Breast epithelium (tissue), 4 donors: ENCODE data around the gene ACP4. TPM values are rescaled to one million over a fixed set of nuclear protein-coding genes. Genes with fewer than 3 reads are reported as not detected.

Experiments
- DNase-seq, 2 donors: peaks; one replicate each; pipeline ENCODE4 v3.0.0-alpha.2; 2019; ENCODE audit warnings: low spot score in 2 of 2
- H3K27ac ChIP-seq, 2 donors: fragments of 200-600 bp; sonication (generic) in 1 of 2; one replicate each; pipeline ENCODE4 v1.5.1; 2016 to 2019; ENCODE audit warnings: mild to moderate bottlenecking in 1 of 2
- H3K27me3 ChIP-seq, 2 donors: fragments of 200-600 bp; sonication (generic) in 1 of 2; one replicate each; pipeline versions ENCODE4 v1.5.1 to v1.6.0; 2017 to 2019; ENCODE audit warnings: control low read depth in 1 of 2, mild to moderate bottlenecking in 1 of 2
- H3K36me3 ChIP-seq: fragments of 200-600 bp; one replicate; pipeline ENCODE4 v1.5.1; 2019
- H3K4me1 ChIP-seq, 2 donors: fragments of 200-600 bp; sonication (generic); one replicate each; pipeline ENCODE4 v1.5.1; 2016 to 2019; ENCODE audit warnings: control low read depth in 1 of 2
- H3K4me3 ChIP-seq, 3 donors: fragments of 200-600 bp; sonication (generic); 1 replicate in 2 of 3; 2 replicates in 1 of 3; pipeline ENCODE4 v1.5.1; 2016 to 2019; ENCODE audit warnings: mild to moderate bottlenecking in 3 of 3, moderate library complexity in 2 of 3
- H3K9me3 ChIP-seq, 2 donors: fragments of 200-600 bp; sonication (generic) in 1 of 2; one replicate each; pipeline ENCODE4 v1.5.1; 2016 to 2019; ENCODE audit warnings: control low read depth in 1 of 2
- POLR2A ChIP-seq: fragments of 450-650 bp; IDR thresholded peaks from one replicate; pipeline ENCODE4 v1.6.1; 2016; ENCODE audit warnings: antibody characterized with exemption, mild to moderate bottlenecking, moderate library complexity
- POLR2AphosphoS5 ChIP-seq, 3 donors: sonication (generic); formaldehyde crosslinking; IDR thresholded peaks; one replicate each; pipeline ENCODE4 v1.6.1; 2017; ENCODE audit warnings: antibody characterized with exemption in 3 of 3
- intact Hi-C: fragments of 100-400 bp; cut with DNase I; formaldehyde crosslinking; loops from one replicate; pipeline ENCODE4 v1.15.1; 2023; ENCODE audit warnings: low total_unique reads
- total RNA-seq, 3 donors: library from RNA; depleted of rRNA; stranded (reverse); fragments of >200 nt; gene quantifications; one replicate each; pipeline ENCODE4 v1.1.0, GENCODE V29; 2016
- TF ChIP-seq, protein P1 (sequence below), 3 donors: fragments of 450-650 bp; IDR thresholded peaks; one replicate each; pipeline ENCODE4 v1.5.1; 2016 to 2017; ENCODE audit warnings: antibody characterized with exemption in 3 of 3, mild to moderate bottlenecking in 3 of 3, moderate library complexity in 3 of 3

The ACP4 gene
- total RNA-seq, 3 donors from 2014 or later, result not detected

DNA sequence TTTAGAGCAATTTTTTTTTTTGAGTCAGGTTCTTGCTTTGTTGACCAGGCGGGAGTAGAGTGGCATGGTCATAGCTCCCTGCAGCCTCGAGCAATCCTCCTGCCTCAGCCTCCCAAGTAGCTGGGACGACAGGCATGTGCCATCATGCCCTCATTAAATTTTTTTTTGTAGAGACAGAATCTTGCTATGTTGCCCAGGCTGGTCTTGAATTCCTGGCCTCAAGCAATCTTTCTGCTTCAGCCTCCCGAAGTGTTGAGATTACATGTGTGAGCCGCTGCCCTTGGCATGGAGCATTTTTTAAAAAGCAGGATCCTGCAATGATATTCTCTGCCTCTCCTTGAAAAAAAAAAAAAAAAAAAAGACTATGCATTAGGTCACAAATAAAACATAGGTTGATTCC lies 14.1 kb upstream of the ACP4 start:
- no peaks in the 10 kb centered on the region for H3K36me3 ChIP-seq
- no peaks in the 10 kb centered on the region for H3K4me1 ChIP-seq
- peaks cover 6 to 7% of the 10 kb centered on the region in 2 donors for H3K9me3 ChIP-seq
- no peak overlapping the region for H3K4me3 ChIP-seq
- no peak for TF ChIP-seq POLR2AphosphoS5 (IDR thresholded peaks at IDR 0.05)
- TF ChIP-seq, protein P1, sequence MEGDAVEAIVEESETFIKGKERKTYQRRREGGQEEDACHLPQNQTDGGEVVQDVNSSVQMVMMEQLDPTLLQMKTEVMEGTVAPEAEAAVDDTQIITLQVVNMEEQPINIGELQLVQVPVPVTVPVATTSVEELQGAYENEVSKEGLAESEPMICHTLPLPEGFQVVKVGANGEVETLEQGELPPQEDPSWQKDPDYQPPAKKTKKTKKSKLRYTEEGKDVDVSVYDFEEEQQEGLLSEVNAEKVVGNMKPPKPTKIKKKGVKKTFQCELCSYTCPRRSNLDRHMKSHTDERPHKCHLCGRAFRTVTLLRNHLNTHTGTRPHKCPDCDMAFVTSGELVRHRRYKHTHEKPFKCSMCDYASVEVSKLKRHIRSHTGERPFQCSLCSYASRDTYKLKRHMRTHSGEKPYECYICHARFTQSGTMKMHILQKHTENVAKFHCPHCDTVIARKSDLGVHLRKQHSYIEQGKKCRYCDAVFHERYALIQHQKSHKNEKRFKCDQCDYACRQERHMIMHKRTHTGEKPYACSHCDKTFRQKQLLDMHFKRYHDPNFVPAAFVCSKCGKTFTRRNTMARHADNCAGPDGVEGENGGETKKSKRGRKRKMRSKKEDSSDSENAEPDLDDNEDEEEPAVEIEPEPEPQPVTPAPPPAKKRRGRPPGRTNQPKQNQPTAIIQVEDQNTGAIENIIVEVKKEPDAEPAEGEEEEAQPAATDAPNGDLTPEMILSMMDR (IDR thresholded peaks at IDR 0.05), result no peak
- H3K27me3 ChIP-seq, result peaks cover 0 to 58% of the 10 kb centered on the region in 2 donors
- intact Hi-C loops, result no loop called here
- H3K27ac ChIP-seq, result no peak overlapping the region
- DNase-seq, result no peak

DNA sequence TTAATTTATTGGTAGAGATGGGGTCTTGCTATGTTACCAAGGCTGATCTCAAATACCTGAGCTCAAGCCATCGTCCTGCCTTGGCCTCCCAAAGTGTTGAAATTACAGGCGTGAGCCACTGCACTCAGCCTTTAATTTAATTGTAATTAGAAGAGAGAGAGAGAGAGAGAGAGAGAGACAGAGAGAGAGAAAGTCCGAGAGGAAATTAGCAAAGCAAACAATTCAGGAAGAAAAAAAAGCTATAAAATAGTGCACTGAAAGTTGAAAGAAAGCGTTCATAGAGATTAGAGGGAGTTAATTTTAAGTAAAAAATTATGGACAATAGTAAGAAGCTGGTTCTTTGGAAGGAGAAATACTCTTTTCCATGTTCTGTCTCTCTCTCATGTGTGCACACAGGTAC lies 13.0 kb upstream of the ACP4 start:
- Histone ChIP-seq H3K9me3 (peaks cover 6 to 7% of the 10 kb centered on the region in 2 donors), H3K4me3 (no peak overlapping the region), H3K4me1 (no peaks in the 10 kb centered on the region), H3K36me3 (no peaks in the 10 kb centered on the region), H3K27ac (no peak overlapping the region), H3K27me3 (peaks cover 0 to 62% of the 10 kb centered on the region in 2 donors)
- DNase-seq, result no peak
- no peak for TF ChIP-seq POLR2AphosphoS5 (IDR thresholded peaks at IDR 0.05)
- TF ChIP-seq POLR2A, result no peak
- TF ChIP-seq, protein P1 (IDR thresholded peaks at IDR 0.05), result no peak
- intact Hi-C loops, result no loop called here

DNA sequence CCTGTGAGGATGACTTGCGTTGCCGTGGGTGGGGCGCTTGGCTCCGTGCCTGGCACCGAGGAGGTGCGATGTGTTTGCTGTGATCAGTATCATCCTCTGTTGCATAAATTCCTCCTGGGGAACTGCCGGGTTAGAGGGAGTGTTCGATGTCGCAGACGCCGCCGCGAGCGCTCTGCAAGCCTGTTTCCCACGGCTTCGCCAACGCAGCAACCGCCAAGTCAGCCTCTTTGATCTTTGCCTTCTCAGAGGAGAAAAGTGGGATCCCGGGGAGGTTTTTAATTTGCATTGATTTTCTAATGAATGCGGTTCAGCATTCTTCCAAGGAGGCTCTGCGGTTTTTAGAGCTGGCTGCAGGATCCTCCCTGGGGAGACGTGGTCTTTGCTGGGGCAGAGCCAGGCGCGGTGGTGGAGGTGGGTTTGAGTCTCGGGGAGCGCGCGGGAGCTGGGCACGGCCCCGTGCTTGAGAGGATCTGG lies 12.3 kb upstream of the ACP4 start:
- H3K9me3 ChIP-seq, result peaks cover 6 to 7% of the 10 kb centered on the region in 2 donors
- H3K27me3 ChIP-seq, result peaks cover 0 to 61% of the 10 kb centered on the region in 2 donors
- no peak for TF ChIP-seq POLR2A
- H3K36me3 ChIP-seq, result no peaks in the 10 kb centered on the region
- H3K4me3 ChIP-seq, result no peak overlapping the region
- no peaks in the 10 kb centered on the region for H3K4me1 ChIP-seq
- DNase-seq, result no peak
- H3K27ac ChIP-seq, result no peak overlapping the region
- intact Hi-C loops, result no loop called here

DNA sequence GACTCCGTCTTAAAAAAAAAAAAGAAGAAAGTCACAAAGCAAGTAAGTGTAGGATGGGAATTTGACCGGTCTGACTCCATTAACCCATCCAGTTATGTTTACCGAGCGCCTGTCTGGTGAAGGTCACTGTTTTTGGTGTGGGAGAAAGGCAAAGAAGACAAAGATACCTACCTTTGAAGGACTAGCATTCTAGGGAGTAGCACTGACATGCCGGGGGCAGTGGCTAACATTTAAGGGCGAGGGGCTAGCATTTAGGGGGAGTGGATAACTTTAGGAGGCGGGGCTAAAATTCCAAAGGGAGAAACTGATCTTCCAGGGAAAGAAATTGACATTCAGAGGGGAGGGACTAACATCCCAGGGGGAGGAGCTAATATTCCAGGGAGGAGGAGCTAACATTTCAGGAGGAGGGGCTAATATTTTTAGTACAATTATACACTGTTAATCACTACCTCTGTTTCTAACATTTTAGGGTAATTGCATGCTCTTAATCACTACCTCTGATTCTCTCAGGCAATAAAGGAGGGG lies 11.2 kb upstream of the ACP4 start:
- Histone ChIP-seq H3K36me3 (no peaks in the 10 kb centered on the region), H3K27me3 (peaks cover 0 to 67% of the 10 kb centered on the region in 2 donors)
- intact Hi-C loops, result no loop called here

DNA sequence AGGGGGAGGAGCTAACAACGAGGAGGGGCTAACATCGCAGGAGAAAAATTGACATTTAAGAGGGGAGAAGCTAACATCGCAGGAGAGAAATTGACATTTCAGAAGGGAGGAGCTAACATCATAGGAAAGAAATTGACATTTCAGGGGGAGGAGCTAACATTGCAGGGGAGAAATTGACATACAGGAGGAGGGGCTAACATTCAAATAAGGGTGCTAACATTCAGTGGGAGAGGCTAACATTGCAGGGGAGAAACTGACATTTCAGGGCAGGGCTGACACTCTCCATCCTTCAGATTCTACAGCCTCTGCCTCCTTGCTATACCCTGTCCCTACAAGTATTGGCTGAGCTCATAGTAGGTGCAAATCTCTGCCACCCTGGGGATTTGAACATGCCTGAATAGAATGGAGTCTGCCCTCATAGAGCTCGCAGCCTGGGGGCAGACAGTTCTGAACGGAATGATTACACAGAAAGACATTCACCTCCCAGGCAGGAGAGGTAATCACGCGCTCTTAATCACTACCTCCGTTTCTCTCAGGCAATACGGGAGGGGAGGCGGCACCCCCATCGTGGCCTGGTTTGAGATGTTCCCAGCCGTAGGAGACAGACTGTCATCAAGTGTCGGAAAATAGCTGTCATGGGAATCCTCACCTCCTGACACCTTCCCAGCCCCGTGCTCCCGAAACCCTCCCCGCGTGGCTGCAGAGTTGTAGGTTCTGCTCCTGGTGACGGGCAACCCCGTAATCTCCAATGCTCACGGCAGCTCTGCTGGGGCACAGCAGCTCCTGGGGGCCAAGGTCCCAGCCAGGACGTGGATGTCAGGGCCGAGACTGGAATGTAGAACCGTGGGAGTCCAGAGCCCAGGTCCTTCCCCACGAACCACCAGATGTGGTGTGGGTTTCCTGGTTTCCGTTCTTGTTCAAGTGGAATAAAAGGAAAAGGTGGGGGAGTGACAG lies 10.4 kb upstream of the ACP4 start:
- Histone ChIP-seq H3K4me1 (no peaks in the 10 kb centered on the region), H3K9me3 (peaks cover 6 to 7% of the 10 kb centered on the region in 2 donors), H3K4me3 (no peak overlapping the region), H3K27me3 (peaks cover 0 to 63% of the 10 kb centered on the region in 2 donors), H3K27ac (no peak overlapping the region), H3K36me3 (no peaks in the 10 kb centered on the region)
- DNase-seq, result no peak
- intact Hi-C loops, result no loop called here
- TF ChIP-seq, protein P1 (IDR thresholded peaks at IDR 0.05), result no peak
- TF ChIP-seq POLR2A (no peak), POLR2AphosphoS5 (IDR thresholded peaks at IDR 0.05) (no peak)

More for the DNA sequence above, 11.2 kb upstream of the ACP4 start:
- Histone ChIP-seq H3K9me3 (peaks cover 6 to 7% of the 10 kb centered on the region in 2 donors), H3K4me1 (no peaks in the 10 kb centered on the region), H3K4me3 (no peak overlapping the region), H3K27ac (no peak overlapping the region)
- no peak for TF ChIP-seq POLR2A
- no peak for TF ChIP-seq POLR2AphosphoS5 (IDR thresholded peaks at IDR 0.05)
- TF ChIP-seq, protein P1 (IDR thresholded peaks at IDR 0.05), result no peak
- no peak for DNase-seq
